Parathyroid adenoma (tissue), 2 donors: ENCODE results near the gene GSN.

Source experiments
- H2AFZ ChIP-seq: fragments of 300-600 bp; sonication (generic); one replicate; pipeline ENCODE4 v1.7.0; 2017; ENCODE audit warnings: antibody characterized with exemption, mild to moderate bottlenecking
- H3K27ac ChIP-seq: fragments of 300-600 bp; sonication (generic); one replicate; pipeline ENCODE4 v1.7.0; 2017
- H3K27me3 ChIP-seq: fragments of 300-600 bp; sonication (generic); one replicate; pipeline ENCODE4 v1.7.0; 2017; ENCODE audit warnings: low read length; ENCODE audit not compliant: control insufficient read depth, insufficient read depth
- H3K36me3 ChIP-seq: fragments of 300-600 bp; sonication (generic); one replicate; pipeline ENCODE4 v1.7.0; 2017; ENCODE audit warnings: low read length; ENCODE audit not compliant: control insufficient read depth, insufficient read depth
- H3K4me1 ChIP-seq: fragments of 300-600 bp; sonication (generic); one replicate; pipeline ENCODE4 v1.7.0; 2017; ENCODE audit warnings: control low read depth
- H3K4me2 ChIP-seq: fragments of 300-600 bp; sonication (generic); one replicate; pipeline ENCODE4 v1.7.0; 2017; ENCODE audit warnings: low read length
- H3K4me3 ChIP-seq: fragments of 300-600 bp; sonication (generic); one replicate; pipeline ENCODE4 v1.7.0; 2017; ENCODE audit warnings: low read depth, low read length
- H3K79me2 ChIP-seq: fragments of 300-600 bp; sonication (generic); one replicate; pipeline ENCODE4 v1.7.0; 2017; ENCODE audit warnings: control low read depth
- H3K9ac ChIP-seq: fragments of 300-600 bp; sonication (generic); one replicate; pipeline ENCODE4 v1.7.0; 2017; ENCODE audit warnings: mild to moderate bottlenecking
- H3K9me3 ChIP-seq: fragments of 300-600 bp; sonication (generic); one replicate; pipeline ENCODE4 v1.7.0; 2017; ENCODE audit warnings: low read length; ENCODE audit not compliant: control insufficient read depth
- TF ChIP-seq, protein P1 (sequence below): fragments of 300-600 bp; sonication (generic); IDR thresholded peaks from one replicate; pipeline ENCODE4 v1.7.0; 2017; ENCODE audit warnings: antibody characterized with exemption, mild to moderate bottlenecking
- donor health status: primary hyperparathyroidism.

GSN gene

DNA sequence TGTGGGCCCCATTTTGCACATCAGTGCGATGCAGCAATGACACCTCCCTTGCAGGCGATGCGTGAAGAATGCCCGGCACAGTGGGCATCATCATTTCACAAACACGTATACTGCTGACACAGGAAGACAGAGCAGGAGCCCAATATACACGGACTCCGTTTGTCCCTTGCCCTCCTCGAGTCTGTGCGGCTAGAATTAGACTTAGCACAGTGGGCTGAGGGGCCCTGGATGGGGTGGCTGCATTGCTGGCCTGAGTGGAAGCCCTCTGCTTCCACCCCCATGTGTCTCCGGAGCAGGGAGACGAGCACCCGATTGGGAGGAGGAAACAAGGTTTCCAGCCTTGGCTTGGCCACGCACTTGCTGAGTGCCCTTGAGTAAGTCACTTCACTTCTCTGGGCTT lies 40.8 kb downstream of the GSN start:
- H3K9ac ChIP-seq: no peak overlapping the region
- TF ChIP-seq, protein P1, sequence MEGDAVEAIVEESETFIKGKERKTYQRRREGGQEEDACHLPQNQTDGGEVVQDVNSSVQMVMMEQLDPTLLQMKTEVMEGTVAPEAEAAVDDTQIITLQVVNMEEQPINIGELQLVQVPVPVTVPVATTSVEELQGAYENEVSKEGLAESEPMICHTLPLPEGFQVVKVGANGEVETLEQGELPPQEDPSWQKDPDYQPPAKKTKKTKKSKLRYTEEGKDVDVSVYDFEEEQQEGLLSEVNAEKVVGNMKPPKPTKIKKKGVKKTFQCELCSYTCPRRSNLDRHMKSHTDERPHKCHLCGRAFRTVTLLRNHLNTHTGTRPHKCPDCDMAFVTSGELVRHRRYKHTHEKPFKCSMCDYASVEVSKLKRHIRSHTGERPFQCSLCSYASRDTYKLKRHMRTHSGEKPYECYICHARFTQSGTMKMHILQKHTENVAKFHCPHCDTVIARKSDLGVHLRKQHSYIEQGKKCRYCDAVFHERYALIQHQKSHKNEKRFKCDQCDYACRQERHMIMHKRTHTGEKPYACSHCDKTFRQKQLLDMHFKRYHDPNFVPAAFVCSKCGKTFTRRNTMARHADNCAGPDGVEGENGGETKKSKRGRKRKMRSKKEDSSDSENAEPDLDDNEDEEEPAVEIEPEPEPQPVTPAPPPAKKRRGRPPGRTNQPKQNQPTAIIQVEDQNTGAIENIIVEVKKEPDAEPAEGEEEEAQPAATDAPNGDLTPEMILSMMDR: no peak
- no peaks in the 10 kb centered on the region for H3K36me3 ChIP-seq
- H3K79me2 ChIP-seq: no peaks in the 10 kb centered on the region
- no peak overlapping the region for H3K4me2 ChIP-seq
- no peaks in the 10 kb centered on the region for H3K27me3 ChIP-seq
- no peak overlapping the region for H2AFZ ChIP-seq
- H3K4me3 ChIP-seq: no peak overlapping the region
- no peak overlapping the region for H3K27ac ChIP-seq
- no peaks in the 10 kb centered on the region for H3K4me1 ChIP-seq
- no peaks in the 10 kb centered on the region for H3K9me3 ChIP-seq

DNA sequence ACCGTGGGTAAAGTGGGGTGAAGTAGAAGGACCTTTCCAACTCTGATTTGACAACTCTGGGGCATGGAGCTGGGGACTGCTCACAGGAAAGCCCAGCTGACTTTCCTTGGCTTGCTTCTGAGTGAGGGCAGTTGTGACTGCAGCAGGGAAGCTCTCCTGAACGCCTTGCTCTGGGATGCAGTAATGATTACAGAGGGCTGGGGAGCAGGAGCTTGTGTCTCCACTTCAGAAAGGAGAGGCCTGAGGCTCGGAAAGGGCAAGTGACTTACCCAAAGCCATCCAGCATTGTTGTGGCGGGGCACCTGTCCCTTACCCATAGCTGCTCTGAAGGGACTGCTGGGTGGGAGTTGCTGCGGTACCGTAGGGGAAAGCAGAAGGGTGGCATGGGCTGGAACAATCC lies 41.2 kb downstream of the GSN start:
- no peaks in the 10 kb centered on the region for H3K36me3 ChIP-seq
- no peaks in the 10 kb centered on the region for H3K9me3 ChIP-seq
- H3K79me2 ChIP-seq: no peaks in the 10 kb centered on the region
- TF ChIP-seq, protein P1: no peak
- H3K9ac ChIP-seq: no peak overlapping the region
- H3K27ac ChIP-seq: no peak overlapping the region
- H3K4me3 ChIP-seq: no peak overlapping the region
- H3K4me2 ChIP-seq: no peak overlapping the region
- H3K4me1 ChIP-seq: no peaks in the 10 kb centered on the region
- H3K27me3 ChIP-seq: no peaks in the 10 kb centered on the region
- H2AFZ ChIP-seq: no peak overlapping the region

DNA sequence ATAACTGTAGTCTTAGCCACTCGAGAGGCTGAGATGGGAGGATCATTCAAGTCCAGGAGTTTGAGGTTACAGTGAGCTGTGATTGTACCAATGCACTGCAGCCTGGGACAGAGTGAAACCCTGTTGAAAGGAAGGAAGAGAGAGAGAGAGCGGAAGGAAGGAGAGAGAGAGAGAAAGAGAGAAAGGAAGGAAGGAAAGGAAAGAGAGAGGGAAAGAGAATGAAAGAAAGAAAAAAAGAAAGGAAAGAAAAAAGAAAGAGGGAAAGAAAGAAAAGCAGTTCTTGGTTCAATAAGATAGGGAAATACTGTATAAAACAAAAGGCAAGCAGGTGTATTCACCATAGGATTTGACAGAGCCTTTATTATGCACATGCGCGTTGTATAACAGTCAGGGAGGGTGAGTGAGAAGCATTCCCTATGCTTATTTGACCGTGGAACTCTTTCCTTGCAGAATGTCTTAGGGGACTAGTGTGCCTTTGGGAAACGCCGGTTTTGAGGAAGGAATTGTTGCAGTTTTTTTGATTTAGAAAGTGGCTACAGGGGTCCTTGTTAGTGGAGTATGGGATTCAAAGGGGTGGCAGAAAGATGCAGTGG lies 42.0 kb downstream of the GSN start:
- no peak overlapping the region for H3K4me3 ChIP-seq
- H3K27ac ChIP-seq: no peak overlapping the region
- no peaks in the 10 kb centered on the region for H3K79me2 ChIP-seq
- no peak overlapping the region for H3K4me2 ChIP-seq
- TF ChIP-seq, protein P1: no peak
- no peaks in the 10 kb centered on the region for H3K9me3 ChIP-seq
- H3K9ac ChIP-seq: no peak overlapping the region
- H3K4me1 ChIP-seq: no peaks in the 10 kb centered on the region
- no peaks in the 10 kb centered on the region for H3K36me3 ChIP-seq
- H3K27me3 ChIP-seq: no peaks in the 10 kb centered on the region
- no peak overlapping the region for H2AFZ ChIP-seq

DNA sequence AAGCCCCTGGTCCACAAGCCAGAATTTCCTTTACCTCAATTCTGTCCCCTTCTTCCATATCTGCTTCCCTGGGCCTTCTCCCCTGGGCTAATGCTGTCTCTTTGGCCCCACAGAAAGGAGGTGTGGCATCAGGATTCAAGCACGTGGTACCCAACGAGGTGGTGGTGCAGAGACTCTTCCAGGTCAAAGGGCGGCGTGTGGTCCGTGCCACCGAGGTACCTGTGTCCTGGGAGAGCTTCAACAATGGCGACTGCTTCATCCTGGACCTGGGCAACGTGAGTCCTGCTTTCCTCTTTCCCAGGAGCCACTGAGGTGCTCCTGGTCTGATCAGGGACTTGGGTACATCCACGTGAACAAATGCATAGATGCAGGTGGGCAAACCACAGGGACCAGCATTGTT lies 42.6 kb downstream of the GSN start:
- TF ChIP-seq, protein P1: no peak

DNA sequence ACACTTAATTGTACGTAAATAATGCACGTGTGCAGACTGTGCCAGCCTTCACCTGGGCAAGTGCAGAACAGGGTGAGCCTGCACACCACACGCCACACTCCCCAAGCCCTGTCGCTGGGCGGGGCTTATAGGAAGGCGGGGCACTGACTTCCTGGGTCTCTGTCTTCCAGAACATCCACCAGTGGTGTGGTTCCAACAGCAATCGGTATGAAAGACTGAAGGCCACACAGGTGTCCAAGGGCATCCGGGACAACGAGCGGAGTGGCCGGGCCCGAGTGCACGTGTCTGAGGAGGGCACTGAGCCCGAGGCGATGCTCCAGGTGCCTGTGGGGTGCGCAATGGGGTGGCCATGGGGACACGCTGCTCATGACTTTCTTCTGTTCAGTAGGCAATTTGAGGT lies 44.2 kb downstream of the GSN start:
- H3K9ac ChIP-seq: no peak overlapping the region
- no peak overlapping the region for H3K4me2 ChIP-seq
- no peaks in the 10 kb centered on the region for H3K36me3 ChIP-seq
- TF ChIP-seq, protein P1: no peak
- no peak overlapping the region for H3K27ac ChIP-seq
- H3K4me1 ChIP-seq: no peaks in the 10 kb centered on the region
- H3K27me3 ChIP-seq: no peaks in the 10 kb centered on the region
- H3K4me3 ChIP-seq: no peak overlapping the region
- H2AFZ ChIP-seq: no peak overlapping the region
- no peaks in the 10 kb centered on the region for H3K79me2 ChIP-seq
- H3K9me3 ChIP-seq: no peaks in the 10 kb centered on the region

More for the DNA sequence above, 42.6 kb downstream of the GSN start:
- Histone ChIP-seq H3K9ac (no peak overlapping the region), H3K36me3 (no peaks in the 10 kb centered on the region), H3K79me2 (no peaks in the 10 kb centered on the region), H2AFZ (no peak overlapping the region), H3K27me3 (no peaks in the 10 kb centered on the region), H3K4me3 (no peak overlapping the region), H3K4me1 (no peaks in the 10 kb centered on the region), H3K4me2 (no peak overlapping the region), H3K9me3 (no peaks in the 10 kb centered on the region), H3K27ac (no peak overlapping the region)
